GM18520 (cell line): ENCODE measurements around the gene CALHM2.

Source experiments
- ATAC-seq: cut with Tn5 transposase; IDR thresholded peaks from one replicate; pipeline ENCODE4 v1.9.1; 2021; ENCODE audit not compliant: unreplicated experiment

Gene CALHM2

DNA sequence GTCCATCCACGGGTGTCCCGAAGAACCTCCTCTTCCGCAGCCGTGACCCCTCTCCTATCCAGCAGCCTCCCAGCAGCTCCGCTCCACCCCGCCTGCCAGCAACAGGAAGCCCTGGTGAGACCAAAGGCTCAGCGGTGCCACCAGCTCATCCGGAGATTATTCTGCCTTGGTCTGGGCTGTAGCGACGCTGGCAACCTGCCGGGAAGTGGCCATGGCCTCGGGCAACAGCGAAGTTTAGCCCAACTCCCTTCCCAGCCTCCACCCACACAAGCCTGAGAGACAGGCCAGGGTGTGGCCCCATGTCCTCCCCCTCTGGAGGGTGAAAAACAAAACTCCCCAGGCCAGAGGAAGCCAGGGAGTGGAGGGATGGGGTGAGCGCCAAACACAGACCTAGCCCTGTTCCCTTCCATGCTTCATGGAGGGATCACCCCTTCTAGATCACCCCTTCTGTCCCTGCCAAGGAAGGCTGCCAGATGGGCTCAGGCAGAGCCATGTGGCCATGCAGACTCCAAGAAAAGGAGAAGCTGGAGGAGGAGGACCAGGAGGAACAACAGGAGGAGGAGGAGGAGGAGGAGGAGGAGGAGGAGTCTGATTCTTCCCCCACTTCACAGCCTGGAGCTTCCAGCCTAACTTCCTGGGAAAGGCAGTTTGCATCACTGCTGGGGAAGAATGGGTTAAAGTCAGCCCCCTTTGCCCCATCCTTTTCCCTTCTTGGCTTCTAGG is 918 bp downstream of the CALHM2 start:
- no peak for ATAC-seq

DNA sequence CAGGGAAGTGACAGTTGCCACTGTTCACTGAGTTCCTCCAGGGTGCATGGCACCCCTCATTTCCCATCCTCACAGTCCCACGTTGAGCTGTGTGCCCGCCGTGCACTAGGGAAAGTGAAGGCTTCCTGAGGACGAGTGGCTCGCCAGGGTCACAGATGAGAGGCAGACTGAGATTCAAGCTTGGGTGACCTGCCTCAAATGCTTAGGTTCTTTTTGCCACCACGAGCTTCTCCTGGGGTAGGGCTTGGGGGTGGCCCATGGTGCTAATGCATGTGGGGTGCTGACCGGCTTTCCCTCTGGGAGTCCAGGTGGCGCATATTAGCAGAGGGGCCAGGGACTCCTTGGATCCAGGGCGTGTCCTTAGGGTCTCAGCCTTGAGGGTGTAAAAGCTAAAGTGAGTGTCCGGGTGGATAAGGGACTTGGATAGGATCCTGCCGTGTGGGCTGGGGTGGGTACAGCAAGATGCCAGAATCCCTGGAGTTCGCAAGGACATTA is 1.9 kb downstream of the CALHM2 start:
- no peak for ATAC-seq

- no peak for ATAC-seq
Measured at GRCh38 chr10:103449208-103450144, 2.7 kb downstream of the CALHM2 start.

DNA sequence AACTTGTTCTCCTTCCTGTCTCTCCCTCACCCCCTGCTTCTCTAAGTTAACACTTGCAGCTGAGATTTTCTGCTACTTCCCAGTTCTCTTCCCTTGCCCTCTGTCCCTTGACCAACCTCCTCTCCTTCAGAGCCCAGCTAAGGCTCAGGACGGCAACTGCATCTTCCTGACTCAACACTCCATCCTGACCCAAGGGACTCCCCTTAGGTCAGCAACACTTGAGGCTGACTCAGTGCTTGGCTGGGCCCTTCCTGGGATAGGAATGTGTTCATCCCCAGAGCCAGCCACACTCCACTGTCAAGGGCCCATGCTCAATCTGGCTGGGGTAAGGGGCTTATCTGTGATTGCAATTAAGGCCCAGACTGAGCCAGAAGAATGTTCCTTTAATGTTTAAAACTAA is 3.4 kb downstream of the CALHM2 start:
- ATAC-seq: no peak

GRCh38 chr10:103447187-103447586 is 5.0 kb downstream of the CALHM2 start:
- ATAC-seq: no peak

- no peak for ATAC-seq
Measured at GRCh38 chr10:103445767-103446567, 6.2 kb downstream of the CALHM2 start.

DNA sequence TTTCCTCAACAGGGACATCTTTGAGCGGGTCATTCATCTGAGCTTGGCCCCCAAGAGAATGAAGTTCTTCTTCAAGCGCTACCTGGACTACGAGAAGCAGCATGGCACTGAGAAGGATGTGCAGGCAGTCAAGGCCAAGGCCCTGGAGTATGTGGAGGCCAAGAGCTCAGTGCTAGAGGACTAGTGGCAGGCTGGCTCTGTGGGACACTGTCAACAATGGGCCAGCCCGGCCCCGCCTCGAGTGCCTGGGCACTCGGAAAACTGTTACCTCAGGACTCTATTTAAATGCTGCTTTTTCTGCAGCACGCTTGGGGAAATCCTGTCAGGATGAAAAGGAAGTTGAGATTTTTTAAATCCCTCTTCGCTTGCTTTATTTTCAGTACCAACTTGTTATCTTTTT is 6.8 kb downstream of the CALHM2 start:
- no peak for ATAC-seq

GRCh38 chr10:103444478-103444877 is 7.7 kb downstream of the CALHM2 start:
- no peak for ATAC-seq

DNA sequence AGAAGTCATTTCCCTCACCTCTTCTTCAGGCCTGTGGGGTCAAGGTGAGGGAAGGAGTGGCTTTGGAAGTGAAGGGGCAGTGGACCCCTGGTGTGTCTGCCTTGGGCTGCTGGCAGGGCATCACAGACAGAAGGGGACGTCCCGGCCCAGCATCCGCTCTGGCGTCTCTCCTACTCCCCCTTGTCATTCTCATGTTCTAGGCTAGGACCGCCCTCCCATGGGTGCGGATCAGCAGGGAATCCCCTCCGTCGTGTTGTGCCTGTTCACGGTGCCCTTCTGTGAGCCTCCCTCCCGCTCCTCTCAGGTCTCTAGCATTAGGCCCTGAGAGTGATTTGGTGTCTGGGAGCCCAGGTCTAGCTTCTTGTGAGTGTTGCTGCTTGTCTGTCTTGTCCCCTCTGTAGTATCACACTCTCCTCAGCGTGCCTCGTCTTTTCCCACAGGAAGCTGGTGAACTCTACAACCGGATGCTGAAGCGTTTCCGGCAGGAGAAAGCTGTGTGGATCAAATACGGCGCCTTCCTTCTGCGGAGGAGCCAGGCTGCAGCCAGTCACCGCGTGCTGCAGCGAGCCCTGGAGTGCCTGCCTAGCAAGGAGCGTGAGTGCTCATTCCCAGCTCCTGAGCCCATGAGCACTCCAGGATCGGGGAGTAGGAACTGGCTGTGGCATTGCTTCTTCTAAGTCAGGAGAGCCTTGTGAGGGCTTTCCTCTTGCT is 8.5 kb downstream of the CALHM2 start:
- ATAC-seq: no peak

- ATAC-seq: no peak
Measured at GRCh38 chr10:103442031-103442461, 10.1 kb downstream of the CALHM2 start.

- ATAC-seq: no peak
Measured at GRCh38 chr10:103441611-103442010, 10.6 kb downstream of the CALHM2 start.

DNA sequence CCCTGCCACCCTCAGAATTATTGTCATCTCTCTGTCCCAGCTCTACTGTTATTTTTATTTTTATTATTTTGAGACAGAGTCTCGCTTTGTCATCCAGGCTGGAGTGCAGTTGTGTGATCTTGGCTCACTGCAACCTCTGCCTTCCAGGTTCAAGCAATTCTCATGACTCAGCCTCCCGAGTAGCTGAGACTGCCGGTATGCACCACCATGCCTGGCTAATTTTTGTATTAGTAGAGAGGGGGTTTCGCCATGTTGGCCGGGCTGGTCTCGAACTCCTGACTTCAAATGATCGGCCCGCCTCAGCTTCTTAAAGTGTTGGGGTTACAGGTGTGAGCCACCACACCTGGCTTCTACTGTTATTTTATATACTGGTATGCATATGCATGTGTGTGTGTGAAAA is 11.0 kb downstream of the CALHM2 start:
- no peak for ATAC-seq

GRCh38 chr10:103440416-103440815 is 11.8 kb downstream of the CALHM2 start:
- no peak for ATAC-seq

DNA sequence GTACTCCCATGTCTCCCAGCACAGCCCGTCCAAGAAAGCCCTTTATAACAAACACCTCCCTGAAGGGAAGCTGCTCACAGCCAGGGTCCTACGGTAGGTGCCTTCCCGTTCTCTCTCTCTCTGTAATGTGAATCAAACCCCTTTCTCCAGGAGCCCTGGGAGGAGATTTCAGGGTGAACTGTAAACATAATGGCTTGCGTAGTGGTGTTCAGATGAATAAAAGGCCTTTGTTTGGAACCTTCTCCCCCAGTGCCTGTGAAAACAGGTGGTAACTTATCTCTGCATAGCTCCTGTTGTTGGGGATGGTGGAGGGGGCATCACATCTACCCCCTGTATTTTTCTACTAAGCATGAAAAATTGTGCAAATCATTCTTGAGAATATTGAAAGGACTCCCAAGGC is 12.4 kb downstream of the CALHM2 start:
- ATAC-seq: no peak

GRCh38 chr10:103433858-103434257 is 18.3 kb downstream of the CALHM2 start:
- no peak for ATAC-seq

DNA sequence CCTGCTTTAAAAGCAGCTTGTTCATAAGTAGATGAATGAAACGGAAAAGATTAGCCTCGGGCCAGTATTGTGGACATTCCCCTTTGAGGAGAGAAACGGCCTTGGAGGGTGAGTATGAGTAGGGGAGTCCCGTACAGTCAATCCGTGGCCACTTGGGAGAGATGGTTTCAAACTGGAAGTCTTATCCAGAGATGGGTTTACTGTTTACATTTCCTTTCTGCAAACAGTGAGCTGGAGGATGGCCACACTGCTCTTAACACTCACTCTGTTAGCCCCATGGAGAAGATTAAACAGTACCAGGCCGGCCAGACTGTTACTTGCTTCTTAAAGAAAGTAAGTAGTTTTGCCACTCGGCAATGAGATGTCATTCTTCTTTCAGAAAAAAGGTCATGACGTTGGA is 20.3 kb downstream of the CALHM2 start:
- no peak for ATAC-seq

- ATAC-seq: no peak
Measured at GRCh38 chr10:103429647-103430046, 22.5 kb downstream of the CALHM2 start.

- ATAC-seq: no peak
Measured at GRCh38 chr10:103428989-103429643, 23.1 kb downstream of the CALHM2 start.

DNA sequence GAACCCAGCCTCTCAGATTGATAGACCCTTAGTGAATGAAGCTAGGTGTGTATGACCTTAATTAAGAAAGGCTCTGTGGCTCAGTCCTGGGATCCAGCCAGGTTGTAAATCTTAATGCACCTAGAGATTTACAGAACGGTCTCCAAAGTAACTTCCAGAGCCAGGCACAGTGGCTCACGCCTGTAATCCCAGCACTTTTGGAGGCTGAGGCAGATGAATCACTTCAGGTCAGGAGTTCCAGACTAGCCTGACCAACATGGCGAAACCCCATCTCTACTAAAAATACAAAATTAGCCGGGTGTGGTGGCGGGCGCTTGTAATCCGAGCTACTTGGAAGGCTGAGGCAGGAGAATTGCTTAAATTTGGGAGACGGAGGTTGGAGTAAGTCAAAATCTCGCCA is 24.3 kb downstream of the CALHM2 start:
- ATAC-seq: no peak

- ATAC-seq: no peak
Measured at GRCh38 chr10:103423748-103424147, 28.4 kb downstream of the CALHM2 start.
